Neural cell (in vitro differentiated cells): ENCODE data around the gene RBFOX2. TPM values are rescaled to one million over a fixed set of nuclear protein-coding genes. Genes with fewer than 3 reads are reported as not detected.

Source experiments
- H2AFZ ChIP-seq: fragments of 200-600, 300-800 bp; sonication (generic), shearing (Covaris generic); 2 replicates; pipeline ENCODE4 v1.6.0; 2014; ENCODE audit warnings: low read depth, mild to moderate bottlenecking, antibody characterized with exemption, low read length, moderate library complexity
- H3F3A ChIP-seq: fragments of 200-600 bp; shearing (Covaris generic); 2 replicates; pipeline ENCODE4 v1.6.1; 2016; ENCODE audit warnings: mild to moderate bottlenecking, moderate library complexity, mixed read lengths, antibody characterized with exemption, low read length; ENCODE audit not compliant: insufficient read depth, poor library complexity, severe bottlenecking
- H3K27ac ChIP-seq: fragments of 200-600, 300-800 bp; sonication (generic), shearing (Covaris generic); 2 replicates; pipeline ENCODE4 v1.5.1; 2014; ENCODE audit warnings: mild to moderate bottlenecking, low read length, moderate library complexity
- H3K27me3 ChIP-seq: fragments of 300-800, 200-600 bp; sonication (generic), shearing (Covaris generic); 2 replicates; pipeline ENCODE4 v1.6.0; 2014; ENCODE audit warnings: mild to moderate bottlenecking, low read depth, low read length, moderate library complexity; ENCODE audit not compliant: insufficient read depth
- H3K36me3 ChIP-seq: fragments of 300-800, 200-600 bp; sonication (generic), shearing (Covaris generic); 2 replicates; pipeline ENCODE4 v1.5.1; 2014; ENCODE audit warnings: mild to moderate bottlenecking, antibody characterized with exemption, low read length, moderate library complexity; ENCODE audit not compliant: insufficient read depth
- H3K4me2 ChIP-seq: fragments of 300-800, 200-600 bp; sonication (generic), shearing (Covaris generic); 2 replicates; pipeline ENCODE4 v1.6.0; 2014; ENCODE audit warnings: mild to moderate bottlenecking, low read length
- H3K4me3 ChIP-seq: fragments of 300-800, 200-600 bp; sonication (generic), shearing (Covaris generic); 2 replicates; pipeline ENCODE4 v1.5.1; 2014; ENCODE audit warnings: mild to moderate bottlenecking, low read length, moderate library complexity
- H3K79me2 ChIP-seq: fragments of 200-600 bp; shearing (Covaris generic); replicated peaks from 2 replicates; pipeline ENCODE4 v1.6.0; 2014; ENCODE audit warnings: mild to moderate bottlenecking, low read length, moderate library complexity; ENCODE audit not compliant: insufficient read depth
- H3K9ac ChIP-seq: fragments of 300-800, 200-600 bp; sonication (generic), shearing (Covaris generic); 2 replicates; pipeline ENCODE4 v1.6.1; 2016; ENCODE audit warnings: mild to moderate bottlenecking, low read length, mixed read lengths
- H3K9me2 ChIP-seq: fragments of 200-600 bp; shearing (Covaris generic); 2 replicates; pipeline ENCODE4 v1.6.1; 2016; ENCODE audit warnings: mild to moderate bottlenecking, low read length, mixed read lengths; ENCODE audit not compliant: insufficient read depth
- H3K9me3 ChIP-seq: fragments of 200-600, 300-800 bp; sonication (generic), shearing (Covaris generic); 2 replicates; pipeline ENCODE4 v1.6.1; 2016; ENCODE audit warnings: mild to moderate bottlenecking, mixed run types, low read length, moderate library complexity, mixed read lengths
- H4K20me1 ChIP-seq: fragments of 200-600 bp; shearing (Covaris generic); 2 replicates; pipeline ENCODE4 v1.6.1; 2016; ENCODE audit warnings: mild to moderate bottlenecking, mixed run types; ENCODE audit not compliant: insufficient read depth
- CTCF ChIP-seq: fragments of 450-650 bp; IDR thresholded peaks from 2 replicates; pipeline ENCODE4 v1.5.1; 2014; ENCODE audit warnings: antibody characterized with exemption, mild to moderate bottlenecking, moderate library complexity; ENCODE audit not compliant: poor library complexity, severe bottlenecking
- EP300 ChIP-seq: fragments of 450-650 bp; conservative IDR thresholded peaks from 2 replicates; pipeline ENCODE4 v1.6.1; 2014; ENCODE audit warnings: antibody characterized with exemption, mild to moderate bottlenecking, moderate library complexity; ENCODE audit not compliant: poor library complexity, severe bottlenecking
- EZH2 ChIP-seq: fragments of 200-600, 300-800 bp; shearing (Covaris generic), sonication (generic); IDR thresholded peaks from 2 replicates; pipeline ENCODE4 v1.6.1; 2014; ENCODE audit warnings: antibody characterized with exemption, low read length, borderline replicate concordance, mild to moderate bottlenecking; ENCODE audit not compliant: insufficient read depth, poor library complexity, severe bottlenecking
- MXI1 ChIP-seq: fragments of 450-650 bp; conservative IDR thresholded peaks from 2 replicates; pipeline ENCODE4 v1.6.1; 2014; ENCODE audit warnings: antibody characterized with exemption, mild to moderate bottlenecking; ENCODE audit not compliant: poor library complexity, severe bottlenecking
- POLR2AphosphoS5 ChIP-seq: IDR thresholded peaks from 2 replicates; pipeline ENCODE4 v1.6.1; 2012
- RAD21 ChIP-seq: fragments of 450-650 bp; conservative IDR thresholded peaks from 2 replicates; pipeline ENCODE4 v1.6.1; 2014; ENCODE audit warnings: antibody characterized with exemption, mild to moderate bottlenecking, moderate library complexity
- REST ChIP-seq: IDR thresholded peaks from 2 replicates; pipeline ENCODE4 v1.6.1; 2012; ENCODE audit warnings: borderline replicate concordance
- SMC3 ChIP-seq: fragments of 450-650 bp; conservative IDR thresholded peaks from 2 replicates; pipeline ENCODE4 v1.6.1; 2014; ENCODE audit warnings: antibody characterized with exemption, mild to moderate bottlenecking, moderate library complexity; ENCODE audit not compliant: poor library complexity
- TAF1 ChIP-seq: IDR thresholded peaks from 2 replicates; pipeline ENCODE4 v1.6.1; 2012; ENCODE audit warnings: low read depth
- polyA plus RNA-seq: library from polyadenylated mRNA; depleted of rRNA; stranded (reverse); fragments of >200 nt; gene quantifications from 2 replicates; pipeline ENCODE4 v1.2.3, GENCODE V29; 2014

The RBFOX2 gene
- polyA plus RNA-seq, 1 donor from 2014 or later = 529 TPM

GRCh38 chr22:36003972-36004674 lies 24.5 kb downstream of the RBFOX2 start:
- Histone ChIP-seq H3F3A (no peaks in the 10 kb centered on the region), H3K79me2 (peaks cover 16% of the 10 kb centered on the region), H3K27me3 (no peaks in the 10 kb centered on the region), H3K4me3 (no peak overlapping the region), H3K9me2 (no peaks in the 10 kb centered on the region), H3K9ac (no peak overlapping the region), H3K36me3 (no peaks in the 10 kb centered on the region), H3K9me3 (no peaks in the 10 kb centered on the region), H4K20me1 (no peaks in the 10 kb centered on the region), H3K4me2 (no peak overlapping the region), H3K27ac (no peak overlapping the region), H2AFZ (no peak overlapping the region)
- TF ChIP-seq EP300 = no peak
- TF ChIP-seq RAD21 = no peak
- TF ChIP-seq REST = no peak
- no peak for TF ChIP-seq EZH2
- no peak for TF ChIP-seq MXI1
- TF ChIP-seq CTCF = no peak
- TF ChIP-seq SMC3 = no peak
- no peak for TF ChIP-seq POLR2AphosphoS5

- Histone ChIP-seq H3K9me2 (no peaks in the 10 kb centered on the region), H3K9me3 (no peaks in the 10 kb centered on the region), H4K20me1 (no peaks in the 10 kb centered on the region), H3F3A (no peaks in the 10 kb centered on the region), H3K9ac (no peak overlapping the region), H3K4me2 (no peak overlapping the region), H3K4me3 (no peak overlapping the region), H3K27ac (no peak overlapping the region), H3K27me3 (no peaks in the 10 kb centered on the region), H3K36me3 (no peaks in the 10 kb centered on the region), H3K79me2 (peaks cover 14% of the 10 kb centered on the region), H2AFZ (no peak overlapping the region)
- no peak for TF ChIP-seq EP300
- no peak for TF ChIP-seq TAF1
Measured at GRCh38 chr22:36002718-36003260, 25.8 kb downstream of the RBFOX2 start.
